Adrenal gland (tissue), 5 donors: ENCODE results near the gene CPN2.

Experiments
- POLR2A ChIP-seq, 2 donors: fragments of 450-650 bp; IDR thresholded peaks; one replicate each; pipeline ENCODE4 v1.6.1; 2017; ENCODE audit warnings: antibody characterized with exemption in 2 of 2, mild to moderate bottlenecking in 2 of 2, moderate library complexity in 1 of 2
- TF ChIP-seq, protein P1 (sequence below), 6 experiments: fragments of 450-650 bp in 4 of 6; fragments of 200-600 bp in 2 of 6; sonication (generic) in 1 of 6; IDR thresholded peaks; 1 replicate in 5 of 6; 2 replicates in 1 of 6; pipeline versions ENCODE4 v1.5.1 to v1.8.0; 2016 to 2021; ENCODE audit warnings: antibody characterized with exemption in 6 of 6, mild to moderate bottlenecking in 2 of 6, moderate library complexity in 1 of 6
- donor health status: DM: no; HTN: no; CAD: no.

DNA sequence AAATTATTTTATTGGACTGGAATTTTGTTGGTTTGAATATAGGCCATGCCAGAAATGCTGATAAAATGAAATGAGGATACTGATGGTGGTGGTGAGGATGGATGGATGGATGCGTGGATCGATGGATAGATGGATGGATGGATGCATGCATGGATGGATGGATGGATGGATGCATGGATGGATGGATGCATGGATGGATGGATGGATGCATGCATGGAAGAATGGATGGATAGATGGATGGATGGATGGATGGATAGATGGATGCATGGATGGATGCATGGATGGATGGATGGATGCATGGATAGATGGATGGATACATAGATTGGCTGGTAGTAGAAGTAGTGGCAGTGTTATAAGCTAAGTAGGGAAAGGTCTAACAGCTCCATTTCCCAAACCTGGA, 40.1 kb downstream of the CPN2 start:
- no peak for TF ChIP-seq POLR2A (IDR thresholded peaks at IDR 0.05)
- TF ChIP-seq, protein P1, sequence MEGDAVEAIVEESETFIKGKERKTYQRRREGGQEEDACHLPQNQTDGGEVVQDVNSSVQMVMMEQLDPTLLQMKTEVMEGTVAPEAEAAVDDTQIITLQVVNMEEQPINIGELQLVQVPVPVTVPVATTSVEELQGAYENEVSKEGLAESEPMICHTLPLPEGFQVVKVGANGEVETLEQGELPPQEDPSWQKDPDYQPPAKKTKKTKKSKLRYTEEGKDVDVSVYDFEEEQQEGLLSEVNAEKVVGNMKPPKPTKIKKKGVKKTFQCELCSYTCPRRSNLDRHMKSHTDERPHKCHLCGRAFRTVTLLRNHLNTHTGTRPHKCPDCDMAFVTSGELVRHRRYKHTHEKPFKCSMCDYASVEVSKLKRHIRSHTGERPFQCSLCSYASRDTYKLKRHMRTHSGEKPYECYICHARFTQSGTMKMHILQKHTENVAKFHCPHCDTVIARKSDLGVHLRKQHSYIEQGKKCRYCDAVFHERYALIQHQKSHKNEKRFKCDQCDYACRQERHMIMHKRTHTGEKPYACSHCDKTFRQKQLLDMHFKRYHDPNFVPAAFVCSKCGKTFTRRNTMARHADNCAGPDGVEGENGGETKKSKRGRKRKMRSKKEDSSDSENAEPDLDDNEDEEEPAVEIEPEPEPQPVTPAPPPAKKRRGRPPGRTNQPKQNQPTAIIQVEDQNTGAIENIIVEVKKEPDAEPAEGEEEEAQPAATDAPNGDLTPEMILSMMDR (IDR thresholded peaks at IDR 0.05): no peak
